GM19193 (cell line): ENCODE results near the gene PEF1.

Experiments
- POLR2A ChIP-seq: IDR thresholded peaks from 4 replicates; pipeline ENCODE4 v1.6.1; 2011; ENCODE audit not compliant: insufficient read depth, insufficient read length; ENCODE audit errors: extremely low read depth

Gene PEF1

DNA sequence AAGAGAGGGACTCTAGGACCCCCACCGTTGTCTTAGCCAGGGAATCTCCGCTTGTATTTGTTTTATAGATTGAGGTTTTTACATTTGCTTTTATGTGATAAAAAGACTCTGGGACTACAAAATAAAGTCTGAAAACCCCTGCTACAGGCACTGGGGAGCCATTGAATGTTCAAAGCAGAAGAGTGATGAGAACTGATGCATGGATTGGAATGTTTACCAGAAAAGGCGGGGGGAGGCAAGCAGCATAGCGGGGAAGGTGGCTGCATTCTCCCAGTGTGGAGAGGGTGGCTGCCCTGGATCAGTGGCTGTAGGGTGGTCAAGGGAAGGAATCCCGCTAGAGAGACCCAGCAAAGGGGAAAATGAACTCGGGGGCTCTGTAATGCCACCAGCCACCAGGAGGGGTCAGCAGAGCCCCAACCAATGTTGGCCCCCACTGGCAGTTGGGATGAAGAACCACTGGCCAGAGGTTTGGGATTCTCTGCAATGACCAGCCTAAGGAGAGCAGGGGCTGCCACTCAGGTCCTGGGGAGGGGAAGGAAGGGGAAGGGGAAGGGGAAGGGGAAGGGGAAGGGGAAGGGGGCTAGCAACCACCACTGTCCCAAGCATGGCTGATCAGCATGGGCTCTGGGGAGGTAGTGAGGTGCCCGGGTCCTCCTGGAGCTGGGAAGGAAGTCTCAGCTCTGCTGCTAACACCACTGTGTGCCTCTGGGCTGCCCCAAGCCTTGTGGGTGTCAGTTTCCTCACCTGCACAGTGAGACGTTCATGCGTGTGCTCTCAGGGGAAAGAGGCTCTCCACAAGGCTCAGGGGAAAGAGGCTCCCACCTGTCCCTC lies 19.2 kb upstream of the PEF1 start:
- TF ChIP-seq POLR2A, result no peak

DNA sequence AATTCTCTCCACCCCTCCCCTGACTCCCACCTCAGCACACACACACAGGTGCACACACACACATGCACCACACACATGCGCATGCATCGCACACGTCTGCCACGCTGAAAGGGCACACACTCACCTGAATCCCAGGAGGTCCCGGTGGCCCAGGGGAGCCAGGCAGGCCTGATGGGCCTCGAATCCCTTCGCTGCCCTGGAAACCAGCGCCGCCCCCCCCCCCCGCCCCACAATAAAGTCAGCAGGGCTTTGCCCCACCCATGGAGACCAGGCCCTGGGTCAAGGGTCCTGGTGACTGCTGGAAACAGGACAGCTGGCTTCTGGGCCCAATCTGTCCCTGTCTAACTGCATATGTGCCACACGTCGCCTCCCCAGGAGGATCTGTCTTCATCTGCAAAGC lies 17.8 kb upstream of the PEF1 start:
- no peak for TF ChIP-seq POLR2A

DNA sequence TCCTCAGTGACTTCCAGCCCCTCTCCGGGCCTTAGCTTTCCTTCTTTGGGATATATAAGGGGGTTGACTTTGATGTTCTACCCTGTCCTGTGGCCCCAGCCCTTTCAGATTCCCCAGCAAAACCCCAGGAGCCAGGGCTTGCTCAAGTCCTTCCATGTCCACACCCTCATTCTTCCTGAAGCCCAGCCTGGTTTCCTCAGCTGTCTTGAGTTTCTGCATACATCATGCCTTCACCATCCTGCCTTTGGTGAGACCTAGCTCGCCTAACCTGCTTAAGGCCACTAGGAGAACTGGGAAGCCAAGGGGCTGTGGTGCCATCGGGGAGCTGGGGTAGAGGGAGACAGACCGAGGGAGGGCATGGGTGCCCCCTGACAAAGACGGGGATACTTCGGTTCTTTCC lies 17.2 kb upstream of the PEF1 start:
- no peak for TF ChIP-seq POLR2A

DNA sequence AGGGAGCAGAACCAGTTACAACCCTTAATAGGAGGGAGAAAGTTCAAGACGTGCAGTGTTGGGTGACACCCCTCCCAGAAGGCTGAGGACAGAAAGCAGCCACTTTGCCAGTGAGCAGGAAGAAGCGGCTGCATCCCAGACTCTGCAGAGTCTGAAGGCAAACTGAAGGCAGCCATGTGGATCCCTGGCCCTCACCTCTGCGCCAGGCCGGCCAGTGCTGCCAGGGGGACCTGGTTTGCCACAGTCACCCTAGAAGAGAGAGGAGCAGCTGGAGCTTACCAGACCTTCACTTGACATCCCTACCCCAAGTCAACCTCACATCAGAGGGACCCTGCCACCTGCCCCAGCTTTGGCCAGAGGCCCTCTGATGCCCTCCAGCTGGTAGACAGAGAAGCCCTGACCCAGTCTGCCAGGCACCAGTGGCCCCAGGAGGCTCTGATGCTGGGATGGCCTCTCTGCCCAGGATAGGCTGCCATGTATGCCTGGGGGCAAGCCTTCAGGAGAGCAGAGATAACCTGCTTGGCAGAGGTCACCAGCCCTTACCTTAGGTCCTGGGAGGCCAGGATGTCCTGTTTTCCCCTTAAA lies 16.3 kb upstream of the PEF1 start:
- no peak for TF ChIP-seq POLR2A

DNA sequence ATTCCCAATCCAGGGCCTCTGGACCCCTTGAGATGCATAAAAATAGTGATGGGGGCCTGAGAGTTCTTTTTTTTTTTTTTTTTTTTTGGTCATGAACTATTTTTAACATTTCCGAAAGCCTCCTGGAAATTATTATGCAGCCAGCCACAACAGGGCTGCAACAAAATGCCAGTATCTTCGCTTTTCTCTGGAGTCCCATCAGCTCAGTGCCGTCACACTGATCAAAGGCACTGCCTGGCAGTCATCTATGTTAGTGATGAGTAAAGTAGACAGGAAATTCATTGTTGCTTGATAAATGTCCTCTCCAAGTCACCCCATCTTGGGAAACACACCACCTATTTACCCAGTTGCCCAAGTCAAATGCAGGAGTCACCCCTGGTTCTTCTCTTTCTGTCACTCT lies 15.2 kb upstream of the PEF1 start:
- TF ChIP-seq POLR2A, result no peak

DNA sequence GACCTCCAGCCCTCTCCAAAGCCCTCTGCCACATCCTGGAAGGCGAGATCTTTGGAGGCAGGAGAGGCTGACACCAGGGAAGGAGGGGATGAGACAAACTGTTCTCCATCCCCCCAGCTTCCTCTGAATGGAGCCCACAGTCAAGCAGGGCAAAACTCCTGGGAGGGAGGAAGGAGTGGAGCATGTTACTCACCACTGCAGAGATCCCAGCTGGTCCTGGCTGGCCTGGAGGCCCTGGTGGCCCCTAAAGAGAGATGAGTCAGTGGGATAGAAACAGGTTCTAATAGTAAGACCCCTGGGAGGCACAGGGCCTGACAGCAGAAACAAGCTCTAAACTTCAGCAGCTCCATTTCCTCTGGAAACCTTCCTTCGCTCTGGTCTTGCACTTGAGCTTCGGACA lies 14.0 kb upstream of the PEF1 start:
- no peak for TF ChIP-seq POLR2A

DNA sequence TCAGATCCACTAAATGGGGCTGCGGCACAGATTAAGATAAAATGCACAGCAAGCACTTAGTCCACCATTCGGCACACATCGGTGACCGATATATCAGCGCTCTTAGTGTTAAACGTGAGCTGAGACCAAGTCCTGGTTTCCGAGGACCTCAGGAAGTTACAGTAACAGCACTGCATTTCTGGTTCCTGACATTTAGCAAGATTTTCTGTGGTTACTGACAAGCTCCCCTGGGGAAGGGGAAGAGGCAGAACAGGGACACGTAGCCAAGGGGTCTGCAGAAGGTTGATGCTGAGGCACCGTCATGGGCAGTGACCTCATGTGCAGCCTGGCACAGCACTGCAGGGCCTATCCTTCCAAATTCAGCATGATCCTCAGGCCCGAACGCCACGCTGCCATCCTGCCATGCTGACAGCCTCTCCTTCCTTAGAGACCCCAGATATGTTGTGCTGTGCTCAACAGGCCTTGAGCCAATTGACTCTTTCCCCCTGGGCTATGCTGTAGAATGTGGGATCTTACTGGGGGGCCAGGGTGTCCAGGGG lies 13.4 kb upstream of the PEF1 start:
- TF ChIP-seq POLR2A, result no peak

DNA sequence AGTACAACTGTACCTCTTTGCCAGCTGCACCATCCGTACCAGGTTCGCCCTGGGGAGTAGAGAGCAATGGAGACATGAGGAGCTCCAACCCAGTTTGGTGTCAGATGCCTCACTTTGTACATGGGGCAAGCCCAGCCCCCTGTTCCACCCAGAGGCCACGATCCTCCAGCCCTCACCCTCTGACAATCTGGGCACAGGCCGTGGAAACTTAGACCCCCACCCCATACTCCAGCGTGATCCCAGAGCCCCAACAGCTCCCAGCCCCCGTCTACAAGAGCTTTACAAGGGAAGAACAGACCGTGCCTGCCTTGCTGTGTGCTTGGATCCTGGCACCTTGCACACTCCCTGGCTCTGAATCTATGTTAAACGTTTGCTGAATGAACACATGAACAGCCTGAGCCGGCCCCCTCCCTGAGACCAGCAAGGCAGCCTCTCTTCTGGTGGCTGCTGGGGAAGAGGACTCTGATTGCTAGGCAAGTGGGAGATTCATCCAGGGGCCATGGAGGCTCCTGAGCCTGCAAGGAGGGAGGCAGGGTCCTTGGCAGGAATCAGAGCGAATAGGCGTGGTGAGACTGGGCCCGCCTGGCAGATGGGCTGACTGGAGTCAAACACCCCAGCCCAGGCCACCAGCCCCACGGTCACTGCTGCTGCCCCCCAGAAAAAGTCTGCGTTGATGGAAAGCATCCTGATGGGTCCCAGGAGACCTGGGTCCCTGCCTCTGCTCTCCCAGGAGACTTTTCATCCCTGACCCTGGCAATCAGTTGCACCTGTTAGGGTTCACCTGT lies 12.5 kb upstream of the PEF1 start:
- no peak for TF ChIP-seq POLR2A

DNA sequence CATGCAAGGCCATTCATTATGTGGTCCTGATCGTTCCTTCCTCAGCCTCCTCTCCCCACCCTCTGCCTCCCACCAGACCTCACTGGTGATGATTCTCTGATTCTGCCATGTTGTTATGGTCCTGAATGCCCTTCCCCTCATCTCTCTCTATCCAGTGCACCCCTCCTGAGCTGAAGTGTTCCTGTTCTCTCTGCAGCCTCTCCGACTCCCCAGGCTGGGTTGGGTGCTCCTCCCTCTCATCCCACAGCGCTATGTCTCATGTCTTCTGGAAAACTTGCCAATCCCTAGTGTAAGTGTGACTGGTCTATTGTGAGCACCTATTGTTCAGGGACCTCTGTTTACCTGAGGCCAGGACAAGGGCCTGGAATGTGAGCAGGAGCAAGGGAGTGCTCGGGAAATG lies 11.1 kb upstream of the PEF1 start:
- TF ChIP-seq POLR2A, result no peak

DNA sequence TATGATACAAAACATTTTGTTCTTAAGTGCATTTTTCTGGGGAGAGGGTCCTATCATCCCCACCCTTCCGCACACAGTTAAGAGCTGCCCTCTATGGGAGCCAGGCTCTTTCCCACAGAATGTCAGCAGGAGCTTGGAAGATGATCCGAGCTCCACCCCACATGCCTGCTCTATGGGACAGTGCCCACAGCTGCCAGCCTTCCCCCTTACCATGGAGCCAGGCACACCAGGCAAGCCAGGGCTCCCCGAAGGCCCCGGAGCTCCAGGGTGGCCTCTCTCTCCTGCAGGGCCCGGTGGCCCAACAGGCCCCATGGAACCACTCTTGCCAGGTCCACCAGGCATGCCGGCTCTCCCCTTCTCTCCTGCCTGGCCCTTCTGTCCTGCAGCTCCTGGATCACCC lies 10.4 kb upstream of the PEF1 start:
- TF ChIP-seq POLR2A, result no peak

DNA sequence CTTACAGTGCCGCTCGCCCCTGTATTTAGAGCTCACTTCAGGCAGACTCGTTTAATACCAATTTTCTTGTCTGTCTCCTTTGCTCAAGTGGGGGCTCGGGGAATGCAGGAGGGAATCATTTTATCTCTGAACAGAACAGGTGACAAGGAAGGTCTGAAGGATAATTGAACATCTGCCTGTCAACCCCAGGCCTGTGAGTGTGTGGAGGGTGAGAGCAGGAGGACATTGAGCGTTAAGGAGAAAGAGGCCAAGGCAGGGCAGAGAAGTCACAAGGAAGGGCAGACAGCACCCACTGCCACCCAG lies 9.7 kb upstream of the PEF1 start:
- TF ChIP-seq POLR2A, result no peak

DNA sequence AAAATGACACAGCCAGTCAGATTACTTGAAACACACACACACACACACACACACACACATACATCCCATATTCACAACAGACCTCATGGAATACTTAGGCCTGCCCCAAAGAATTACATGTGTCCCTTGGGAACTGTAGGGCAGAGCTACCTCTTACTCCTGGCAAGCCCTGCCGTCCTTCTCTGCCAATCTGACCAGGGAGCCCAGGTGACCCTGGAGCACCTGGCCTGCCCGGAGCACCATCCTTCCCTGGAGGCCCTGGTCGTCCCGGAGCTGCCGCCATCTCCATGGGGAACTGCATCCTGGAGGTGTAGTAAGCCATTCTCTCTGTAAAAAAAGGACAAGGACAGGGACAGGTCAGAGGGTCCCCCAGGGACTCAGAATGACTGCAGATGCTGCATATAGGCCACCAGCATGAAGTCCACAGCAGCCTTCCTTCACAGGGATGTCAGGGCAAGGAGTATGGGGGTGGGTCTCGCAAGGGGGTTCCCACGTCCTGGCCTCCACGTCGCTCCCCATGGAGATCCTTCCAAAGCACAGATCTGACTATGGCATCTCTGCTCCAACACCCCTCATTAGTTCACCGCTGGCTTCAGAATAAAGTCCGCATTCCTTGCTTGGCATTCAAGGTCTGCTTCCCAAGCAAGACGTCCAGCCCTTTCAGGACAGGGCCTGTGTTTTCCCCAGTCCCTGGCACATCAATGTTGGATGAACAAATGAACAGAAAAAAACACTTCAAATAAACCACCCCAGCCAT lies 9.2 kb upstream of the PEF1 start:
- TF ChIP-seq POLR2A, result no peak

DNA sequence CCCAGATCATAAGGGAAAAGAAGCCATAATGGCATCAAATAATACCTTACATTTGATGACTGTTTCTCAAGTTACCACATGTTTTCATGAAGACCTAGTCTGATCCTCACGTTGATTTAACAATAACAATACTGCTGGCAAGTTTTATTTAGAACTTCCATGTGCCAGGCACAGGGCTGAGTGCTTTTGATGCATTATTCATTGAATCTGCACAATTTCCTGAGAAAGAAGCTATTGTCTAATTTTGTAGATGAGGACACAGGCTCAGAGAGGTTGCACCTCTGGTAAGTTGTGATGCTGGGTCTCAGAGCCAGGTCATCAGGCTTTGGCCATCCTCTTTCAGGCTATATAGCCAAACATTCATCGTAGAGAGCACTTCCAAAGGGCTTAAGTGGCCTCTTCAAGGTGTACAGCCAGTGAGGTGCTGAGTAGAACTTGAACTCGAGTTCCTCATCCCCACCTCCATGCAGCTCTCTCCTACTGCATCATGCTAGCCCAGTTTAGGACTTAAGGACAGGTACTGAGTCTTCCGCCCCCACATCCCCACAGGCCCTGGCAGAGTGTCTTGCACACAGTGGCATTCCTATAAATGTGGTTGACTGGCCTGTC lies 8.3 kb upstream of the PEF1 start:
- TF ChIP-seq POLR2A, result no peak

DNA sequence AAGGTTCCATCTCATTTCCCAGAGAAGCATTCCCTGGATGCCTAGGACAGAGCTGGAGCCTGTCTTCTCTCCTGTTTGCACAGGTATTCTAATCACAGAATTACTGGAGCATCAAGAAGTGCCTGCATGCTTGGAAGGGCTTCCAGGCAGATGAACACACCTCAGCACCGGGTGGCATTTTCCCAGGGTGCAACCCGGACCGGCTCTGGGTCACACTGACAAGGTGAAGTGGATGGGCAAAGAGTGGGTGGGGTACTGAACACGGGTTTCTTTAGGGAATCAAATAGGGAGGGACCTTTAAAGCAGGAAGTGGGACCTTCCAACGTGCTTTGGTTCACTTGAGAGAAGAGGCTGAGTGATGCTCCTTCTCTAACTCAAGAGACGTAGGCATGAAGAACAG lies 7.1 kb upstream of the PEF1 start:
- TF ChIP-seq POLR2A, result no peak

DNA sequence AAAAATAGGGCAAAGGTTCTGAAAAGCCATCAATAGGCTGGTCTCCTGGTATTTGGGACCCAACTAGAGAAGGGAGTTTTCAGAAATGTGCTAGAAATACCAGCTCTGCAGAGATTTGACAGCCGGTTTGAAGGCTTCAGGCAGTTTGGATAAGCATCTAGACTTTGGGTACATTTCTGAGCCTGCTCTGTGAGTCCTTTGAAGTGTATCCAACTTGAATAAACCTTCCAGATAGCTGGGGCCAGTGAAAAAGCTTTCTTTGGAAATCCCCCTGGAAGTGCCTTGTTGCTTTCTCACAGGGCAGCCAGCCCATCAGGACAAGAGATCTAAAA lies 6.4 kb upstream of the PEF1 start:
- TF ChIP-seq POLR2A, result no peak
